ENCODE results near the gene PREP.

The PREP gene

DNA sequence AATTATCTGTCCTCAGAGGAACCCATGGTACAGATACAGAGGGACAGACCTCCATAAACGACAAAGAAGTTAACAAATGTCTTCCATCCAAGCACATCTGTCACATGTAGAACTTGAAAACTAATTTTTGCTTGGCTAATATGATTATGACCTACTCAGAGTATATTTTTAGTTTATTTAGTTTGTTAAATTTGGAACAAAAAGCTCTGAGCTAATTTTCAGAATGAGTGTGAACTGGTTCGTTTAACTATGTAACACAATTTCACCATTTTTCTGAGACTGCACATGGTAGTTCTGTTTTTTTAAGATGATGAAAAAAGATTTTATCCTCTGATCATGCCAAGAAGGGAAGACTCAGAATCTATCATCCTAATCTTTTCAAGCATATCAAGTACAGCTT lies 34.4 kb upstream of the PREP start:
- H3K9me3 ChIP-seq (ENCODE audit: control insufficient read depth, insufficient read depth, low read depth, low read length), result no peaks in the 10 kb centered on the region
- no peak overlapping the region for H3K27ac ChIP-seq (ENCODE audit: extremely low read depth, low read depth, low read length)
- ChIA-PET CTCF (no interaction called here), POLR2A (no interaction called here)
- no peaks in the 10 kb centered on the region for H3K4me1 ChIP-seq (ENCODE audit: control insufficient read depth, insufficient read depth, low read length)
- TF ChIP-seq ZNF202 (tag by site-specific recombination; IDR thresholded peaks at IDR 0.05; ENCODE audit: borderline replicate concordance) (no peak), ZBTB21 (tag by site-specific recombination; IDR thresholded peaks at IDR 0.05) (no peak), MYNN (tag by site-specific recombination; IDR thresholded peaks at IDR 0.05; ENCODE audit: borderline replicate concordance) (no peak), ZNF747 (tag by site-specific recombination; IDR thresholded peaks at IDR 0.05) (no peak), ZNF707 (tag by site-specific recombination; IDR thresholded peaks at IDR 0.05) (no peak), ZFP41 (tag by site-specific recombination; IDR thresholded peaks at IDR 0.05; ENCODE audit: borderline replicate concordance) (no peak), ZNF555 (tag by site-specific recombination; conservative IDR thresholded peaks at IDR 0.05) (no peak), ZBTB11 (tag by site-specific recombination; conservative IDR thresholded peaks at IDR 0.05; ENCODE audit: low read depth) (no peak), ZNF530 (tag by site-specific recombination; IDR thresholded peaks at IDR 0.05; ENCODE audit: low read depth) (no peak)
- TF ChIP-seq, protein P1, sequence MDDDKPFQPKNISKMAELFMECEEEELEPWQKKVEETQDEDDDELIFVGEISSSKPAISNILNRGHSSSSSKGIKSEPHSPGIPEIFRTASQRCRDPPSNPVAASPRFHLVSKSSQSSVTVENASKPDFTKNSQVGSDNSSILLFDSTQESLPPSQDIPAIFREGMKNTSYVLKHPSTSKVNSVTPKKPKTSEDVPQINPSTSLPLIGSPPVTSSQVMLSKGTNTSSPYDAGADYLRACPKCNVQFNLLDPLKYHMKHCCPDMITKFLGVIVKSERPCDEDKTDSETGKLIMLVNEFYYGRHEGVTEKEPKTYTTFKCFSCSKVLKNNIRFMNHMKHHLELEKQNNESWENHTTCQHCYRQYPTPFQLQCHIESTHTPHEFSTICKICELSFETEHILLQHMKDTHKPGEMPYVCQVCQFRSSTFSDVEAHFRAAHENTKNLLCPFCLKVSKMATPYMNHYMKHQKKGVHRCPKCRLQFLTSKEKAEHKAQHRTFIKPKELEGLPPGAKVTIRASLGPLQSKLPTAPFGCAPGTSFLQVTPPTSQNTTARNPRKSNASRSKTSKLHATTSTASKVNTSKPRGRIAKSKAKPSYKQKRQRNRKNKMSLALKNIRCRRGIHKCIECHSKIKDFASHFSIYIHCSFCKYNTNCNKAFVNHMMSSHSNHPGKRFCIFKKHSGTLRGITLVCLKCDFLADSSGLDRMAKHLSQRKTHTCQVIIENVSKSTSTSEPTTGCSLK (tag by site-specific recombination; IDR thresholded peaks at IDR 0.05), result no peak
- H3K36me3 ChIP-seq (ENCODE audit: control insufficient read depth in 2 of 2, insufficient read depth in 1 of 2, low read length in 2 of 2), result no peaks in the 10 kb centered on the region
- no peak overlapping the region for H3K4me3 ChIP-seq (ENCODE audit: low read depth, low read length)

- H3K27ac ChIP-seq (ENCODE audit: extremely low read depth, low read depth, low read length), result no peak overlapping the region
- ChIA-PET POLR2A (no interaction called here), CTCF (interaction anchor here (0.6 to 6.0 kb wide), 9 partner anchors 10 to 1133 kb away, joined by 3 to 45 read pairs (median 6); no protein-coding TSS in a partner anchor)
- H3K4me3 ChIP-seq (ENCODE audit: low read depth, low read length), result no peak overlapping the region
- no peaks in the 10 kb centered on the region for H3K9me3 ChIP-seq (ENCODE audit: control insufficient read depth, insufficient read depth, low read depth, low read length)
- no peaks in the 10 kb centered on the region for H3K36me3 ChIP-seq (ENCODE audit: control insufficient read depth in 2 of 2, insufficient read depth in 1 of 2, low read length in 2 of 2)
- H3K4me1 ChIP-seq (ENCODE audit: control insufficient read depth, insufficient read depth, low read length), result no peaks in the 10 kb centered on the region
- TF ChIP-seq, protein P1 (tag by site-specific recombination; IDR thresholded peaks at IDR 0.05), result no peak
- no peak for TF ChIP-seq ZNF426 (tag by site-specific recombination; IDR thresholded peaks at IDR 0.05)
- TF ChIP-seq ZNF677 (tag by site-specific recombination; IDR thresholded peaks at IDR 0.05), result no peak
- TF ChIP-seq ZNF335 (tag by site-specific recombination; conservative IDR thresholded peaks at IDR 0.05), result no peak
- TF ChIP-seq REST (tag by site-specific recombination; IDR thresholded peaks at IDR 0.05), result no peak
- no peak for TF ChIP-seq CTCF (tag by site-specific recombination; IDR thresholded peaks at IDR 0.05)
- no peak for TF ChIP-seq ZNF624 (tag by site-specific recombination; IDR thresholded peaks at IDR 0.05)
- no peak for TF ChIP-seq ZBTB44 (tag by site-specific recombination; IDR thresholded peaks at IDR 0.05)
- no peak for TF ChIP-seq ZNF24 (tag by site-specific recombination; IDR thresholded peaks at IDR 0.05)
- TF ChIP-seq ZNF23 (tag by site-specific recombination; IDR thresholded peaks at IDR 0.05; ENCODE audit: borderline replicate concordance), result no peak
- no peak for TF ChIP-seq ZNF555 (tag by site-specific recombination; conservative IDR thresholded peaks at IDR 0.05)
- no peak for TF ChIP-seq HOXC10 (CRISPR knock-in tag; IDR thresholded peaks at IDR 0.05)
These were observed 30.8 kb upstream of the PREP start for GRCh38 chr6:105433723-105434122.
